Brain pericyte (primary cell): Measurements from ENCODE around the gene ENO1.

Source experiments
- DNase-seq: peaks from one replicate; pipeline ENCODE4 v3.0.0-alpha.2; 2012; ENCODE audit warnings: low read depth, low spot score

ENO1 gene

GRCh38 chr1:8870616-8871538 lies 7.6 kb downstream of the ENO1 start:
- DNase-seq = no peak

GRCh38 chr1:8870103-8870502 lies 8.4 kb downstream of the ENO1 start:
- no peak for DNase-seq

GRCh38 chr1:8867878-8868567 lies 10.5 kb downstream of the ENO1 start:
- DNase-seq = no peak

DNA sequence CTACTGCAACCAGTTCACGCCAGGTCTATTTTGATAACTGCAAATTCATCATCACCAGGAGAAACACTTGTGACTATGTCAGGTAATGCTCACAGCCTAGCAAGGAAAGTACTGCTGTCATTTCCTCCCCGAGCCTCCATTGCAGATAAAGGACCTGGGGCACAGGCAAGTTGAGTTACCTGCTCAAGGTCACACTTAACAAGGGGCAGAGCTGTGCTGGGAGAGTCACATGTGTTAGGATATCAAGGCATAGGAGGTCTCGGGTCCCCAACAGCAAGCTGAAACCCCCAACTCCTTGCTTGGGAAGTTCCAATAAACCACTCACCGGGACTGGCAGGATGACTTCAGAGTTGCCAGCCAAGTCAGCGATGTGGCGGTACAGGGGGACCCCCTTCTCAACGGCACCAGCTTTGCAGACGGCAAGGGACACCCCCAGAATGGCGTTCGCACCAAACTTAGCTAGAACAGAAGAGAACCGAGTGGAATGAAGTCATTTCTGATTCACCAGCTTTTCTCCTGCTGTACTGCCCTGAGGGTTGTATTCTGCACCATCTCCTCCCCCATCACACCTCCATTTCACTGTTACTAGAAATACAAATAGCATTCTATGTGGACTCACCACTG lies 11.6 kb downstream of the ENO1 start:
- no peak for DNase-seq

GRCh38 chr1:8866173-8866791 lies 12.2 kb downstream of the ENO1 start:
- DNase-seq = no peak

- no peak for DNase-seq
These were observed 13.7 kb downstream of the ENO1 start for GRCh38 chr1:8864713-8865344.

DNA sequence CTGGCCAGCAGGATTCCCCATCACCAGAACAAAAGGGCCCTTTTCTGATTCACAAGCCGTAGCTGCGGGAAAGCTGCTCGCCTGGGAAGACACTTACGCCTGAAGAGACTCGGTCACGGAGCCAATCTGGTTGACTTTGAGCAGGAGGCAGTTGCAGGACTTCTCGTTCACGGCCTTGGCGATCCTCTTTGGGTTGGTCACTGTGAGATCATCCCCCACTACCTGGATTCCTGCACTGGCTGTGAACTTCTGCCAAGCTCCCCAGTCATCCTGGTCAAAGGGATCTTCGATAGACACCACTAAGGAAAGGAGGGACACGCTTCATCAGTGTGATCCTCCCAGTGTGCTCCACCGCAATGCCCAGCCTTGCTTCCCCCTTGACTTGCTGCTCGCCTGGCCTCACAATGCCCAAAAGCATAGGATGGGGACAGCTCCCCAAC lies 14.7 kb downstream of the ENO1 start:
- no peak for DNase-seq

DNA sequence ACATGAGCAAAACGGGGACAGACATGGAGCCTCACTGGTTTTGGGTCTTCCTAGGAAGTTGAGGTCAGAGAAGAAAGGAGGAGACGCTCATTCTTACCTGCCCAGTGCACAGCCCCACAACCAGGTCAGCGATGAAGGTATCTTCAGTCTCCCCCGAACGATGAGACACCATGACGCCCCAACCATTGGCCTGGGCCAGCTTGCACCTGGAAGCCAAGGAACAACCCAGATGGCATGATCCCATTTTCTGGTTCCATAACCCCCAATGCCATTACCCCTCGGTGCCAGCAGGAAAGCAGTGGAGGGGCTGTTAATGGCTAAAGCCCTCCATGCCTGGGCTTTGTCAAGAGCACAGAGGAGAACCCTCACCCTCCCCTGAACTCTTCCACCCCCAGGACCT lies 15.3 kb downstream of the ENO1 start:
- no peak for DNase-seq

- no peak for DNase-seq
These were observed 16.0 kb downstream of the ENO1 start for GRCh38 chr1:8862528-8862927.

- no peak for DNase-seq
These were observed 17.6 kb downstream of the ENO1 start for GRCh38 chr1:8860738-8861516.

DNA sequence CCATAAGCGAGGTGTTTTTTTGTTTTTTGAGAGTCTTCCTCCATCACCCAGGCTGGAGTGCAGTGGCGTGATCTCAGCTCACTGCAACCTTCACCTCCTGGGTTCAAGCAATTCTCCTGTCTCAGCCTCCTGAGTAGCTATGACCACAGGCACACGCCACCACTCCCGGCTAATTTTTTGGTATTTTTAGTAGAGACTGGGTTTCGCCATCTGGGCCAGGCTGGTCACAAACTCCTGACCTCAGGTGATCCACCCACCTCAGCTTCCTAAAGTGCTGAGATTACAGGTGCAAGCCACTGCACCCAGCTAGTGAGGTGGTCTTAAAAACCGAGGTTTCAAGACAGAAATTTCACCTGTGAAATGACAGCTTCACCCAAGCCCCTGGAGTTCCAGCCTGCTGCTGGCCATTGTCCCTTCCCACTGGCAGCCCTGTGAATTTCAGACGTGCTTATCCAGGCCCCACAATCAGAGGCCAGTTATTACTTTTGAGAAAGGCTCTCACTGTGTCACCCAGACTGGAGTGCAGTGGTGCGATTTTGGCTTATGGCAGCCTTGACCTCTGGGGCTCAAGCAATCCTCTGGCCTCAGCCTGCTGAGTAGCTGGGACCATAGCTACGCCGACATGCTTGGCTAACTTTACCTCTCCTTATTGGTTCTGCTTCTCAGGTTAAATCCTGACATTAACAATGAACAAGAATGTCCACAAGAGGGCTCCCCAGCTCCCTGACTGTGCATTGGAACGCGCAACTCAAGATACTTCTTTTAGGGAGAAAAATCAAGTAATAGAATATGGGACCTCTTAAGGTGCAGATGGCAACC lies 19.4 kb downstream of the ENO1 start:
- DNase-seq = no peak

GRCh38 chr1:8858112-8858668 lies 20.3 kb downstream of the ENO1 start:
- peak; percentile 68 for DNase-seq

DNA sequence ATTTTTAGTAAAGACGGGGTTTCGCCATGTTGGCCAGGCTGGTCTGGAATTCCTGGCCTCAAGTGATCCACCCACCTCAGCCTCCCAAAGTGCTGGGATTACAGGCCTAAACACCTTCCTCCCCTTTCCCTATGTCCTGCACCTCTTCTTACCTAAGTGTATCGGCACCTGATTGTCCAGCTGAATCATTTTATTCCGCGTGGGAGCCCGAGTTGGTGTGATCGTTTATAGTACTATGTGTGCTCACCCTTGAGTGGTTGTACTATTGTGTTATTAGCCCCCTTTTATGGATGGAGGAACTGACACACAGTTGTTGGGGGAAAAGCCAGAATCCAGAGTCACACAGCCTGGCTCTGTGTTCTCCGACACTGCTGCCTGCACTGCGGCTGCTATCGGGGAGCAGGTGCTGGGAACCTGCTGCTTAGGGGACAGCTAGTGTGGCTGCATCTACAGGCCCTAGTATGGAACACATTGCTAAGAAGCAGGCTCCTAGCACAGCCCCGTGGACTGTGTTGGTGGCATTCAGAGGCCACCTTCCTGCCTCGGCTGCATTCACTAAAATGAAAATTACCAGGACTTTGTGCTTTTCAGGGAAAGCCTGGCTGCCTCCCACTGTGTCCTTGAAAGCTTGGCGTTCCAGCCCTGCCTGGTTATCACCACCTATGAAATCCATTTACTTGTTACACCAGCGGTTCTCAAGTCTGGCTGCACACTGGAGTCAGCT lies 21.6 kb downstream of the ENO1 start:
- no peak for DNase-seq

GRCh38 chr1:8854240-8854639 lies 24.2 kb downstream of the ENO1 start:
- DNase-seq = no peak

DNA sequence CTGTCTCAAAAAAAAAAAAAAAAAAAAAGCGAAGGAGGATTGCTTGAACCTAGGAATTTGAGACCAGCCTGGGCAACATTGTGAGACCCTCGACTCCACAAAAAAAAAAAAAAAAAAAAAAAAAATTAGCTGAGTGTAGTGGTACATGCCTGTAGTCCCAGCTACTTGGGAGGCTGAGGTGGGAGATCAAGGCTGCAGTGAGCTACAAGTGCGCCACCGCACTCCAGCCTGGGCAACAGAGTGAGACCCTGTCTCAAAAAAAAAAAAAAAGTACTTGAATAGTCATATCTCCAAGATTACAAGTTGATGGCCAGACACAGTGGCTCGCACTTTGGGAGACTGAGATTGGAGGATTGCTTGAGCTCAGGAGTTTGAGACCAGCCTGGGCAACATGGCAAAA lies 27.4 kb downstream of the ENO1 start:
- no peak for DNase-seq

GRCh38 chr1:8848663-8849386 lies 29.7 kb downstream of the ENO1 start:
- DNase-seq = peak; percentile 82

- DNase-seq = no peak
These were observed 30.5 kb downstream of the ENO1 start for GRCh38 chr1:8847990-8848389.

GRCh38 chr1:8846263-8846662 lies 32.2 kb downstream of the ENO1 start:
- DNase-seq = no peak
